CD4-positive, alpha-beta T cell (primary cell): ENCODE data around the gene STX10. TPM values are rescaled to one million over a fixed set of nuclear protein-coding genes. Genes with fewer than 3 reads are reported as not detected.
A peak's percentile ranks its signal among the peaks of the same experiment; 100 is the strongest.
"Not testable (repeated sequence)": the region's sequence is repeated elsewhere in the genome, so short reads cannot be mapped to it uniquely, and the experiment has no call there.

Source experiments
- ATAC-seq: fragments of 200-7000 bp; cut with Tn5 transposase; one replicate; pipeline ENCODE4 v1.10.0; 2022; ENCODE audit warnings: mild to moderate bottlenecking; ENCODE audit not compliant: poor library complexity
- CTCF ChIA-PET: fragments of 350-600 bp; sonication (Branson Sonifier 250); formaldehyde crosslinking; loops from one replicate; lab custom pipeline; 2021; ENCODE audit warnings: antibody characterized with exemption, inconsistent platforms; lab: Charles Lee
- POLR2A ChIA-PET: fragments of 350-600 bp; sonication (Branson Sonifier 250); formaldehyde crosslinking; loops from one replicate; lab custom pipeline; 2021; ENCODE audit warnings: antibody characterized with exemption, inconsistent platforms; lab: Charles Lee
- DNase-seq, 14 experiments: peaks; one replicate each; pipeline ENCODE4 v3.0.0-alpha.2; 2013 to 2020; ENCODE audit warnings: mixed read lengths in 2 of 14
- H3K27ac ChIP-seq, 2 donors: one replicate each; pipeline versions ENCODE4 v1.5.1 to v1.7.0; 2013; ENCODE audit warnings: low read length in 2 of 2, low read depth in 1 of 2, mild to moderate bottlenecking in 1 of 2
- H3K27me3 ChIP-seq, 2 experiments: 1 replicate in 1 of 2; 2 replicates in 1 of 2; pipeline versions ENCODE4 v1.6.1 to v1.7.0; 2013; ENCODE audit warnings: low read length in 2 of 2, control low read depth in 1 of 2, mild to moderate bottlenecking in 1 of 2, moderate library complexity in 1 of 2; ENCODE audit not compliant: insufficient read depth in 2 of 2, control insufficient read depth in 1 of 2
- H3K36me3 ChIP-seq: one replicate; pipeline ENCODE4 v1.6.1; 2013; ENCODE audit warnings: low read length, control low read depth; ENCODE audit not compliant: insufficient read depth
- H3K4me1 ChIP-seq: one replicate; pipeline ENCODE4 v1.6.1; 2013; ENCODE audit warnings: low read length, control low read depth; ENCODE audit not compliant: insufficient read depth
- H3K4me3 ChIP-seq: one replicate; pipeline ENCODE4 v1.5.1; 2013; ENCODE audit warnings: mild to moderate bottlenecking, low read length, moderate library complexity
- H3K9me3 ChIP-seq, 2 experiments: 1 replicate in 1 of 2; 2 replicates in 1 of 2; pipeline versions ENCODE4 v1.6.1 to v1.7.0; 2013; ENCODE audit warnings: low read length in 2 of 2, mild to moderate bottlenecking in 2 of 2, control low read depth in 1 of 2, moderate library complexity in 1 of 2; ENCODE audit not compliant: control insufficient read depth in 1 of 2, insufficient read depth in 1 of 2
- H3K27ac Mint-ChIP-seq: one replicate; pipeline ENCODE4 v1.8.0; 2020; ENCODE audit warnings: mixed read lengths
- H3K27me3 Mint-ChIP-seq: one replicate; pipeline ENCODE4 v1.8.0; 2021; ENCODE audit warnings: mixed read lengths
- H3K36me3 Mint-ChIP-seq: one replicate; pipeline ENCODE4 v1.8.0; 2021; ENCODE audit warnings: low read depth, mixed read lengths
- H3K4me1 Mint-ChIP-seq: one replicate; pipeline ENCODE4 v1.8.0; 2021; ENCODE audit warnings: low read depth, mixed read lengths
- H3K4me3 Mint-ChIP-seq: one replicate; pipeline ENCODE4 v1.8.0; 2020; ENCODE audit warnings: mild to moderate bottlenecking, mixed read lengths
- H3K9me3 Mint-ChIP-seq: one replicate; pipeline ENCODE4 v1.8.0; 2020; ENCODE audit warnings: mixed read lengths
- CTCF ChIP-seq: fragments of 200-600 bp; IDR thresholded peaks from one replicate; pipeline ENCODE4 v1.8.0; 2022; ENCODE audit warnings: antibody characterized with exemption, mild to moderate bottlenecking
- intact Hi-C, 2 experiments: fragments of 100-400 bp; cut with DNase I in 1 of 2; cut with micrococcal nuclease in 1 of 2; formaldehyde crosslinking; loops; one replicate each; pipeline versions ENCODE4 v1.15.1 to v1.9.0; 2023 to 2025; cut with DNase I, micrococcal nuclease
- total RNA-seq, 174 experiments: library from RNA in 2 of 174; stranded (reverse) in 2 of 174; gene quantifications; one replicate each; pipeline ENCODE4 v1.2.3 and lab custom pipeline; 2021 to 2026

Gene STX10
- total RNA-seq, 2 experiments from 2014 or later: 40.9 to 43.9 TPM

- H3K4me1 Mint-ChIP-seq: peaks cover 33% of the 10 kb centered on the region
- H3K4me1 ChIP-seq: peaks cover 45% of the 10 kb centered on the region
- DNase-seq: peak in 1 of 14 experiments; percentile 30
- H3K36me3 ChIP-seq, intact Hi-C loops, ATAC-seq, H3K36me3 Mint-ChIP-seq, H3K27me3 Mint-ChIP-seq, H3K27ac Mint-ChIP-seq, H3K4me3 Mint-ChIP-seq, H3K4me3 ChIP-seq, H3K9me3 Mint-ChIP-seq, H3K27ac ChIP-seq, H3K9me3 ChIP-seq, H3K27me3 ChIP-seq: not testable (repeated sequence)
- ChIA-PET CTCF (interaction anchor here (2.2 kb wide), 1 partner anchor 9 kb away, joined by 10 read pairs; no protein-coding TSS in a partner anchor), POLR2A (interaction anchor here (0.7 kb wide), 1 partner anchor 625 kb away, joined by 3 read pairs; no protein-coding TSS in a partner anchor)
These were observed 35.8 kb upstream of the STX10 start for GRCh38 chr19:13185763-13186657.

- DNase-seq, H3K27ac Mint-ChIP-seq, H3K36me3 ChIP-seq, H3K4me3 Mint-ChIP-seq, H3K27me3 ChIP-seq, ATAC-seq, H3K9me3 Mint-ChIP-seq, intact Hi-C loops, H3K4me3 ChIP-seq, H3K27ac ChIP-seq, H3K9me3 ChIP-seq, H3K36me3 Mint-ChIP-seq, H3K27me3 Mint-ChIP-seq: not testable (repeated sequence)
- H3K4me1 Mint-ChIP-seq: peaks cover 44% of the 10 kb centered on the region
- POLR2A ChIA-PET: interaction anchor here (0.6 to 1.0 kb wide), 2 partner anchors 18 to 24 kb away, joined by 4 read pairs; no protein-coding TSS in a partner anchor
- CTCF ChIA-PET: interaction anchor here (2.0 kb wide), 1 partner anchor 11 kb away, joined by 7 read pairs; no protein-coding TSS in a partner anchor
- H3K4me1 ChIP-seq: peaks cover 52% of the 10 kb centered on the region
These were observed 34.8 kb upstream of the STX10 start for GRCh38 chr19:13184926-13185325.

DNA sequence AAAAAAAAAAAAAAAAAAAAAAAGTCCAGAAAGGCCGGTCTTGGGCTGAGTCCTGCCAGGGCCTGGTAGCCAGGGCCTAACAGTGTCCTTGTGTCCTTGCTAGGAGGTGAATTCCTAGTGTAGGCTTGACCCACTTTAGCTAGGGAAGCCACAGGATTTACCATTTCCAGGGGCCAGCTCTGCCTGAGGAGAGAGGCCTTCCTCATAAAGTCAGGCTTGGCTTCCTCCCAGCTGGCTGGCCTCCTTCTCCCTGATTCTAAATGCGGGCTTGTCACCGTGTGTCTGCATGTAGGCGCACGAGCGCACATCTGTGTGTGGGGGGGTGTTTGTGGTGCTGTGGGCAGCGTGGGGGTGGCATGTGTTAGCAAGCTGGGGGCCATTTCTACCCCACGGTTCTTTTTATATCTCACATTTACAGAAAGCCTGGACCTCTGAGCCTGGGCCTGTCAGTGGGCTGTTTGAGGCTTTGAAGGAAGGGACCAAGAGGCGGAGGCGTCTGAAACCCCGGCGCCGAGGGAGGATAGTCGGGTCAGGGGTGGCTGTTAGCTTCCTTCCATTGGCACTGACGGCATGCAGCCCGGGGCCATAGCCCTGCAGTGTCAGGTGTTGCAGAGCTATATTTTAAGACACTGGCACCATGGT, 31.7 kb upstream of the STX10 start:
- no peaks in the 10 kb centered on the region for H3K36me3 ChIP-seq
- H3K9me3 Mint-ChIP-seq: no peaks in the 10 kb centered on the region
- intact Hi-C loops: no loop called here
- H3K4me1 ChIP-seq: peaks cover 40% of the 10 kb centered on the region
- H3K27ac Mint-ChIP-seq: peak overlapping the region; percentile 58
- H3K9me3 ChIP-seq: no peaks in the 10 kb centered on the region
- no peak for TF ChIP-seq CTCF
- ATAC-seq (peak; percentile 64), DNase-seq (peak in 3 of 14 experiments; percentile 42 to 57 (median 51))
- ChIA-PET POLR2A (interaction anchor here (1.1 to 3.1 kb wide), 5 partner anchors 8 to 29 kb away, joined by 3 to 26 read pairs (median 14); no protein-coding TSS in a partner anchor), CTCF (interaction anchor here (0.6 to 1.4 kb wide), 4 partner anchors 13 to 204 kb away, joined by 3 to 7 read pairs (median 6); no protein-coding TSS in a partner anchor)
- H3K4me3 ChIP-seq: no peak overlapping the region
- no peak overlapping the region for H3K27ac ChIP-seq
- peaks cover 32% of the 10 kb centered on the region for H3K4me1 Mint-ChIP-seq
- no peaks in the 10 kb centered on the region for H3K27me3 ChIP-seq
- peak overlapping the region; percentile 15 for H3K4me3 Mint-ChIP-seq
- H3K27me3 Mint-ChIP-seq: no peaks in the 10 kb centered on the region
- no peaks in the 10 kb centered on the region for H3K36me3 Mint-ChIP-seq

- DNase-seq, H3K9me3 ChIP-seq, H3K9me3 Mint-ChIP-seq, intact Hi-C loops, H3K4me3 ChIP-seq, H3K36me3 Mint-ChIP-seq, H3K27me3 Mint-ChIP-seq, H3K27ac ChIP-seq, H3K27me3 ChIP-seq, H3K36me3 ChIP-seq, H3K27ac Mint-ChIP-seq, H3K4me3 Mint-ChIP-seq, ATAC-seq: not testable (repeated sequence)
- H3K4me1 ChIP-seq: peaks cover 55% of the 10 kb centered on the region
- ChIA-PET CTCF (interaction anchor here (1.6 kb wide), 1 partner anchor 11 kb away, joined by 4 read pairs; no protein-coding TSS in a partner anchor), POLR2A (interaction anchor here (1.1 kb wide), 1 partner anchor 10 kb away, joined by 6 read pairs; no protein-coding TSS in a partner anchor)
- peaks cover 39% of the 10 kb centered on the region for H3K4me1 Mint-ChIP-seq
These were observed 28.1 kb upstream of the STX10 start for GRCh38 chr19:13178291-13178690.

DNA sequence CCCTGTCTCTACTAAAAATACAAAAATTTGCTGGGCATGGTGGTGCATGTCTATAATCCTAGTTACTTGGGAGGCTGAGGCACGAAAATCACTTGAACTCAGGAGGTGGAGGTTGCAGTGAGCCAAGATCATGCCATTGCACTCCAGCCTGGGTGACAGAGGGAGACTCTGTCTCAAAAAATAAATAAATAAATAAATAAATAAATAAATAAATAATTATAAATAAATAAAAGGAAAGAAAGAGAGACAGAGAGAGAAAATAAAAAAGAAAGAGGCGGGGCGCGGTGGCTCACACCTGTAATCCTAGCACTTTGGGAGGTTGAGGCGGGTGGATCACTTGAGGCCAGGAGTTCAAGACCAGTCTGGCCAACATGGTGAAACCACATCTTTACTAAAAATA, 27.4 kb upstream of the STX10 start:
- H3K27me3 ChIP-seq, H3K36me3 Mint-ChIP-seq, ATAC-seq, H3K27ac Mint-ChIP-seq, H3K4me3 ChIP-seq, H3K36me3 ChIP-seq, H3K27me3 Mint-ChIP-seq, intact Hi-C loops, H3K27ac ChIP-seq, H3K4me3 Mint-ChIP-seq, H3K9me3 Mint-ChIP-seq, DNase-seq, H3K9me3 ChIP-seq: not testable (repeated sequence)
- POLR2A ChIA-PET: interaction anchor here (1.1 to 1.9 kb wide), 2 partner anchors 10 to 22 kb away, joined by 6 read pairs; no protein-coding TSS in a partner anchor
- CTCF ChIA-PET: interaction anchor here (1.6 kb wide), 1 partner anchor 10 kb away, joined by 4 read pairs; no protein-coding TSS in a partner anchor
- peaks cover 46% of the 10 kb centered on the region for H3K4me1 Mint-ChIP-seq
- peaks cover 60% of the 10 kb centered on the region for H3K4me1 ChIP-seq
